Endothelial cell of umbilical vein (primary cell): ENCODE measurements around the gene NRXN3. TPM values are rescaled to one million over a fixed set of nuclear protein-coding genes. Genes with fewer than 3 reads are reported as not detected.

ENCODE experiments used
- BruUV-seq: library from RNA; stranded (reverse); fragments of 400-500 nt; replicated peaks from 2 replicates; lab custom pipeline; 2021; lab: Mats Ljungman, UMichigan
- CTCF ChIA-PET: fragments of 300-600, 350-600 bp; sonication (Branson Sonifier 250); formaldehyde crosslinking; loops from one replicate; lab custom pipeline; 2021; ENCODE audit warnings: antibody characterized with exemption, inconsistent platforms; lab: Charles Lee
- POLR2A ChIA-PET: fragments of 300-600, 350-600 bp; sonication (Branson Sonifier 250); formaldehyde crosslinking; loops from one replicate; lab custom pipeline; 2021; ENCODE audit warnings: antibody characterized with exemption, inconsistent platforms; lab: Charles Lee
- DNase-seq: peaks from one replicate; pipeline ENCODE4 v3.0.0-alpha.2; 2011; ENCODE audit warnings: low read depth, low spot score
- FAIRE-seq: peaks from 2 replicates; lab custom pipeline; 2011; peaks lifted over from hg19 to GRCh38; lab: Jason Lieb, UNC
- H2AFZ ChIP-seq: 2 replicates; pipeline ENCODE4 v1.6.0; 2012; ENCODE audit warnings: low read depth, low read length, control low read depth, inconsistent platforms
- H3K27ac ChIP-seq: 2 replicates; pipeline ENCODE4 v1.5.1; 2011; ENCODE audit warnings: low read depth, mild to moderate bottlenecking, control low read depth, low read length, moderate library complexity; ENCODE audit not compliant: insufficient read depth
- H3K27me3 ChIP-seq, 2 experiments: 2 replicates each; pipeline versions ENCODE4 v1.6.0 to v1.6.1; 2011; ENCODE audit warnings: low read length in 2 of 2, mixed read lengths in 1 of 2; ENCODE audit not compliant: control insufficient read depth in 2 of 2, insufficient read depth in 2 of 2
- H3K36me3 ChIP-seq, 2 experiments: 2 replicates in 1 of 2; 3 replicates in 1 of 2; pipeline ENCODE4 v1.5.1; 2011; ENCODE audit warnings: low read length in 2 of 2, mild to moderate bottlenecking in 1 of 2, moderate library complexity in 1 of 2; ENCODE audit not compliant: control insufficient read depth in 2 of 2, insufficient read depth in 2 of 2; ENCODE audit errors: extremely low read depth in 1 of 2
- H3K4me1 ChIP-seq: 3 replicates; pipeline ENCODE4 v1.5.1; 2011; ENCODE audit warnings: mild to moderate bottlenecking, low read length; ENCODE audit not compliant: control insufficient read depth, insufficient read depth; ENCODE audit errors: extremely low read depth
- H3K4me2 ChIP-seq: 2 replicates; pipeline ENCODE4 v1.6.1; 2011; ENCODE audit warnings: low read length, control low read depth, mixed read lengths; ENCODE audit not compliant: insufficient read depth
- H3K4me3 ChIP-seq, 3 experiments: fragments of 200-600 bp in 1 of 3; sonication (generic), shearing (Covaris generic) in 1 of 3; replicated peaks in 1 of 3; 2 replicates each; pipeline ENCODE4 v1.5.1; 2011 to 2016; ENCODE audit warnings: control low read depth in 3 of 3, low read length in 3 of 3, mild to moderate bottlenecking in 2 of 3, inconsistent platforms in 1 of 3, low read depth in 1 of 3, moderate library complexity in 1 of 3; ENCODE audit not compliant: insufficient read depth in 1 of 3
- H3K79me2 ChIP-seq: 2 replicates; pipeline ENCODE4 v1.6.0; 2012; ENCODE audit warnings: low read length, inconsistent platforms; ENCODE audit not compliant: control insufficient read depth, insufficient read depth
- H3K9ac ChIP-seq: replicated peaks from 2 replicates; pipeline ENCODE3; 2011; ENCODE audit warnings: low read length, control low read depth; ENCODE audit not compliant: insufficient read depth; ENCODE audit errors: extremely low read depth
- H3K9me1 ChIP-seq: replicated peaks from 3 replicates; pipeline ENCODE4 v1.6.0; 2011; ENCODE audit warnings: mild to moderate bottlenecking, low read length; ENCODE audit not compliant: control insufficient read depth, insufficient read depth; ENCODE audit errors: extremely low read depth
- H3K9me3 ChIP-seq: replicated peaks from 2 replicates; pipeline ENCODE4 v1.5.1; 2012; ENCODE audit warnings: low read length, inconsistent platforms; ENCODE audit not compliant: control insufficient read depth, insufficient read depth
- H4K20me1 ChIP-seq: replicated peaks from 2 replicates; pipeline ENCODE3; 2011; ENCODE audit warnings: mild to moderate bottlenecking, low read length; ENCODE audit not compliant: control insufficient read depth, insufficient read depth; ENCODE audit errors: extremely low read depth
- CTCF ChIP-seq, 2 donors: IDR thresholded peaks; 1 replicate in 1 of 2; 2 replicates in 1 of 2; pipeline ENCODE4 v1.5.1; 2011; ENCODE audit warnings: low read length in 2 of 2, mild to moderate bottlenecking in 2 of 2, moderate library complexity in 2 of 2, control low read depth in 1 of 2, inconsistent platforms in 1 of 2, low read depth in 1 of 2; ENCODE audit not compliant: insufficient read depth in 1 of 2; ENCODE audit errors: extremely low read depth in 1 of 2
- EZH2 ChIP-seq: IDR thresholded peaks from 2 replicates; pipeline ENCODE4 v1.6.1; 2012; ENCODE audit warnings: borderline replicate concordance, low read depth, mild to moderate bottlenecking, moderate library complexity, low read length, inconsistent platforms; ENCODE audit not compliant: severe bottlenecking
- FOS ChIP-seq: IDR thresholded peaks from 2 replicates; pipeline ENCODE4 v1.6.1; 2011; ENCODE audit warnings: mild to moderate bottlenecking, low read length, moderate library complexity, borderline replicate concordance; ENCODE audit not compliant: insufficient read depth
- GATA2 ChIP-seq: IDR thresholded peaks from 2 replicates; pipeline ENCODE4 v1.7.0; 2011; ENCODE audit warnings: low read depth, mild to moderate bottlenecking, moderate library complexity, mixed read lengths, low read length; ENCODE audit not compliant: insufficient read length, insufficient read depth
- JUN ChIP-seq: IDR thresholded peaks from 2 replicates; pipeline ENCODE4 v1.6.1; 2011; ENCODE audit warnings: borderline replicate concordance, low read depth; ENCODE audit not compliant: insufficient read length, insufficient read depth
- MAX ChIP-seq: IDR thresholded peaks from 2 replicates; pipeline ENCODE4 v1.6.1; 2011; ENCODE audit not compliant: insufficient read depth, insufficient read length
- MYC ChIP-seq: IDR thresholded peaks from one replicate; pipeline ENCODE4 v1.6.1; 2011; ENCODE audit warnings: mild to moderate bottlenecking, low read depth, low read length
- POLR2A ChIP-seq: IDR thresholded peaks from 2 replicates; pipeline ENCODE4 v1.6.1; 2012; ENCODE audit warnings: low read depth, mild to moderate bottlenecking, control low read depth, low read length
- POLR2AphosphoS5 ChIP-seq: IDR thresholded peaks from 2 replicates; pipeline ENCODE4 v1.6.1; 2012; ENCODE audit warnings: low read depth, mild to moderate bottlenecking, control low read depth, low read length, moderate library complexity; ENCODE audit not compliant: insufficient read depth
- dilution Hi-C: fragments of 300-500 bp; cut with MboI; formaldehyde crosslinking; loops from one replicate; pipeline ENCODE4 v1.15.0; 2019; ENCODE audit warnings: low sequenced_read_pairs; ENCODE audit not compliant: extremely low pct_ligation_motif_present
- intact Hi-C: fragments of 100-400 bp; cut with micrococcal nuclease; formaldehyde crosslinking; loops from one replicate; pipeline ENCODE4 v1.10.0; 2022
- polyA plus RNA-seq, 4 experiments: library from polyadenylated mRNA; depleted of rRNA in 3 of 4; stranded (reverse) in 3 of 4; unstranded in 1 of 4; fragments of >200 nt; gene quantifications; 2 replicates each; pipeline versions ENCODE4 v1.2.1 to v1.2.3, GENCODE V29; 2011 to 2012; ENCODE audit warnings: missing spikeins in 1 of 4
- total RNA-seq: library from RNA; stranded (reverse); gene quantifications from 2 replicates; pipeline ENCODE4 v1.2.3, GENCODE V29; 2021

The NRXN3 gene
- total and polyA plus RNA-seq, 2 donors (not counting 3 experiments of a cell fraction or from before 2014, with no cell fraction given), result 0.72 to 4.2 TPM

GRCh38 chr14:78195431-78195830, 25.3 kb downstream of the NRXN3 start:
- Histone ChIP-seq H3K4me1 (no peaks in the 10 kb centered on the region), H3K27me3 (no peaks in the 10 kb centered on the region), H2AFZ (no peak overlapping the region), H3K4me2 (no peak overlapping the region), H3K9me1 (no peaks in the 10 kb centered on the region), H3K36me3 (no peaks in the 10 kb centered on the region), H3K9me3 (no peaks in the 10 kb centered on the region), H3K79me2 (no peaks in the 10 kb centered on the region), H3K4me3 (no peak overlapping the region), H4K20me1 (no peaks in the 10 kb centered on the region), H3K27ac (no peak overlapping the region), H3K9ac (no peak overlapping the region)
- dilution Hi-C loops (no loop called here), intact Hi-C loops (no loop called here)
- POLR2A ChIA-PET, result no interaction called here
- CTCF ChIA-PET, result interaction anchor here (0.6 kb wide), 1 partner anchor 129 kb away, joined by 4 read pairs; no protein-coding TSS in a partner anchor
- FAIRE-seq (no peak), DNase-seq (no peak)
- TF ChIP-seq GATA2, result no peak
- TF ChIP-seq POLR2AphosphoS5, result no peak
- no peak for TF ChIP-seq MAX
- BruUV-seq, result no TSS peak

GRCh38 chr14:78196323-78196722, 26.1 kb downstream of the NRXN3 start:
- DNase-seq (no peak), FAIRE-seq (no peak)
- Histone ChIP-seq H3K27ac (no peak overlapping the region), H3K4me1 (no peaks in the 10 kb centered on the region), H3K27me3 (no peaks in the 10 kb centered on the region), H3K36me3 (no peaks in the 10 kb centered on the region), H3K9me1 (no peaks in the 10 kb centered on the region), H3K4me2 (no peak overlapping the region), H3K79me2 (no peaks in the 10 kb centered on the region), H3K9me3 (no peaks in the 10 kb centered on the region), H4K20me1 (no peaks in the 10 kb centered on the region), H3K9ac (no peak overlapping the region), H3K4me3 (no peak overlapping the region), H2AFZ (no peak overlapping the region)
- ChIA-PET POLR2A (no interaction called here), CTCF (no interaction called here)
- BruUV-seq, result no TSS peak
- intact Hi-C loops (no loop called here), dilution Hi-C loops (no loop called here)
- TF ChIP-seq EZH2, result no peak
- TF ChIP-seq GATA2, result no peak
- no peak for TF ChIP-seq MAX
- TF ChIP-seq POLR2AphosphoS5, result no peak
- TF ChIP-seq FOS, result no peak
- TF ChIP-seq POLR2A, result no peak
- no peak for TF ChIP-seq CTCF (IDR thresholded peaks at IDR 0.05; ENCODE audit: extremely low read depth in 1 of 2, insufficient read depth in 1 of 2, low read depth in 1 of 2, low read length in 2 of 2)
- no peak for TF ChIP-seq JUN
- no peak for TF ChIP-seq MYC
